Keratinocyte (primary cell): ENCODE data around the gene FAM83G. TPM values are rescaled to one million over a fixed set of nuclear protein-coding genes. Genes with fewer than 3 reads are reported as not detected.

ENCODE experiments used
- DNase-seq: peaks from one replicate; pipeline ENCODE4 v3.0.0-alpha.2; 2011; ENCODE audit warnings: low read depth, missing footprints, low spot score
- FAIRE-seq: peaks from 2 replicates; lab custom pipeline; 2011; peaks lifted over from hg19 to GRCh38; lab: Jason Lieb, UNC
- H2AFZ ChIP-seq: 2 replicates; pipeline ENCODE4 v1.6.0; 2012; ENCODE audit warnings: low read length, control low read depth, inconsistent platforms; ENCODE audit not compliant: control insufficient read depth
- H3K27ac ChIP-seq: 2 replicates; pipeline ENCODE4 v1.5.1; 2011; ENCODE audit warnings: low read length; ENCODE audit not compliant: control insufficient read depth, insufficient read depth
- H3K27me3 ChIP-seq: 3 replicates; pipeline ENCODE4 v1.6.0; 2011; ENCODE audit warnings: low read length; ENCODE audit not compliant: control insufficient read depth, insufficient read depth; ENCODE audit errors: extremely low read depth
- H3K36me3 ChIP-seq, 2 experiments: 2 replicates in 1 of 2; 3 replicates in 1 of 2; pipeline ENCODE4 v1.5.1; 2011; ENCODE audit warnings: low read length in 2 of 2, mild to moderate bottlenecking in 1 of 2; ENCODE audit not compliant: control insufficient read depth in 2 of 2, insufficient read depth in 2 of 2; ENCODE audit errors: extremely low read depth in 1 of 2
- H3K4me1 ChIP-seq: 3 replicates; pipeline ENCODE4 v1.5.1; 2011; ENCODE audit warnings: low read length; ENCODE audit not compliant: control insufficient read depth, insufficient read depth; ENCODE audit errors: extremely low read depth
- H3K4me2 ChIP-seq: 3 replicates; pipeline ENCODE4 v1.6.0; 2011; ENCODE audit warnings: low read depth, low read length; ENCODE audit not compliant: control insufficient read depth, insufficient read depth; ENCODE audit errors: extremely low read depth
- H3K4me3 ChIP-seq, 3 experiments: fragments of 200-600 bp in 1 of 3; sonication (generic) in 1 of 3; 2 replicates in 2 of 3; 3 replicates in 1 of 3; pipeline ENCODE4 v1.5.1; 2011 to 2016; ENCODE audit warnings: low read length in 3 of 3, mild to moderate bottlenecking in 3 of 3, control low read depth in 2 of 3, inconsistent platforms in 1 of 3, low read depth in 1 of 3, mixed read lengths in 1 of 3, mixed run types in 1 of 3, moderate library complexity in 1 of 3; ENCODE audit not compliant: control insufficient read depth in 2 of 3, insufficient read depth in 2 of 3; ENCODE audit errors: extremely low read depth in 1 of 3
- H3K79me2 ChIP-seq: 2 replicates; pipeline ENCODE4 v1.6.0; 2012; ENCODE audit warnings: low read length; ENCODE audit not compliant: control insufficient read depth, insufficient read depth
- H3K9ac ChIP-seq: 3 replicates; pipeline ENCODE4 v1.6.0; 2011; ENCODE audit warnings: low read length; ENCODE audit not compliant: control insufficient read depth, insufficient read depth; ENCODE audit errors: extremely low read depth
- H3K9me1 ChIP-seq: 3 replicates; pipeline ENCODE4 v1.6.0; 2011; ENCODE audit warnings: low read length; ENCODE audit not compliant: control insufficient read depth, insufficient read depth; ENCODE audit errors: extremely low read depth
- H3K9me3 ChIP-seq: 2 replicates; pipeline ENCODE4 v1.5.1; 2012; ENCODE audit warnings: low read depth, low read length; ENCODE audit not compliant: control insufficient read depth
- H4K20me1 ChIP-seq: 3 replicates; pipeline ENCODE4 v1.6.0; 2011; ENCODE audit warnings: low read length; ENCODE audit not compliant: control insufficient read depth, insufficient read depth; ENCODE audit errors: extremely low read depth
- CTCF ChIP-seq, 3 experiments: IDR thresholded peaks in 1 of 3; conservative IDR thresholded peaks in 1 of 3; optimal IDR thresholded peaks in 1 of 3; 2 replicates in 2 of 3; 3 replicates in 1 of 3; pipeline versions ENCODE3 to v1.5.1; 2011; ENCODE audit warnings: low read length in 3 of 3, mild to moderate bottlenecking in 3 of 3, moderate library complexity in 2 of 3, control low read depth in 1 of 3, inconsistent platforms in 1 of 3; ENCODE audit not compliant: insufficient read depth in 2 of 3; ENCODE audit errors: extremely low read depth in 1 of 3
- EZH2 ChIP-seq: IDR thresholded peaks from one replicate; pipeline ENCODE4 v1.6.1; 2012; ENCODE audit warnings: inconsistent platforms, mild to moderate bottlenecking, low read length, moderate library complexity
- dilution Hi-C: fragments of 300-500 bp; cut with MboI; formaldehyde crosslinking; loops from one replicate; pipeline ENCODE4 v1.7.0; 2020; ENCODE audit warnings: low sequenced_read_pairs; ENCODE audit not compliant: extremely low pct_ligation_motif_present
- polyA plus RNA-seq, 5 experiments: library from polyadenylated mRNA; depleted of rRNA in 3 of 5; stranded (reverse) in 3 of 5; stranded (forward) in 1 of 5; unstranded in 1 of 5; fragments of >200 nt; gene quantifications; 1 replicate in 1 of 5; 2 replicates in 3 of 5; 3 replicates in 1 of 5; pipeline versions ENCODE4 v1.2.1 to v1.2.3, GENCODE V29; 2011 to 2012; ENCODE audit warnings: missing spikeins in 2 of 5, low read depth in 1 of 5, low replicate concordance in 1 of 5

FAM83G gene
- polyA plus RNA-seq, 1 donor (not counting 4 experiments of a cell fraction or from before 2014, with no cell fraction given), result 23.2 TPM

DNA sequence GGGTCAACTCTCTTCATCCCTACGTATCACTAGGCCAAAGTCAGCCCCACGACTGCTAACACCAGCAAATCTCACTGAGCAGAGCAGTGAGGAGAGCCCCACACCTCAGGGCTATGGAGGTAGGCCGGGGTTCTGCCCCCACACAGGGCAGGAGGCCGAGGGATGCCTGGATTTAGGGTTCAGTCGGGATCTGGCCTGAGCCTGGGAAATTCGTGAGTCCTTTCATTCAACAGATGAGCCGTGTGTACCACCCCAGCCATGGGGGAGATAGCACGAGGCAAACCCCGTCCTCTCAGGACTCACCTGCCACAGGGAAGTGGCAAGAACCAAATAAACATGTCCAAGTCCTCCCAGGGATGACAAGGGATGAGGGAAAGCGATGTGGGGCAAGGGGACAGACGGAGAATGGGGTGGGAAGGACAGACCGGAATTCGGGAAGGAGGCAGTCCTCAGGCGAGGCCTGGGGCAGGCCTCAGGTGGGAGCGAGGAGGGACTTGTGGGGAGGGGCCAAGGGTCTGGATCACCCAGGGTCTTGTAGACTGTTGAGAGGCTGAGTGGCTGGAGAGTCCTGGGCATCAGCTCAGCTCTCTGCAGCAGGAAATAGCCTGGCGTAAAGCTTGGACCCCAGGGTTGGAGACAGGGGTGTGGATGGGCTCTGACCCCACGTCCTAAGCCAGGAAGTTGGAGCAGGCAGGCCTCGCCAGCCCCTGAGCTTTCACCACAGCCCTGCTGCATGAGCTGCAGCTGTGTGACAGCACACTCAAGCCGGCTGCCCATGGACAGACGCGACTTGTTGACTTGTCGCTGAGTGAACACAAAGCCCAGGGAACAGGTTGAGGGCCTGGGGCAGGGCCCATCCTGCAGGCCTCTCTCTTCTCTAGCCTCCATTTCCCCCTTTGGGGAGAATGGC lies 7.9 kb upstream of the FAM83G start:
- FAIRE-seq (no peak), DNase-seq (no peak)
- Histone ChIP-seq H3K4me3 (no peak overlapping the region), H2AFZ (no peak overlapping the region), H3K36me3 (no peaks in the 10 kb centered on the region), H4K20me1 (no peaks in the 10 kb centered on the region), H3K9me3 (no peaks in the 10 kb centered on the region), H3K27me3 (no peaks in the 10 kb centered on the region), H3K4me2 (no peak overlapping the region), H3K9ac (no peak overlapping the region), H3K4me1 (peaks cover 40% of the 10 kb centered on the region), H3K27ac (no peak overlapping the region), H3K79me2 (no peaks in the 10 kb centered on the region), H3K9me1 (no peaks in the 10 kb centered on the region)
- dilution Hi-C loops, result no loop called here
- TF ChIP-seq EZH2 (no peak), CTCF (optimal IDR thresholded peaks at IDR 0.05 in 1 of 3, IDR thresholded peaks at IDR 0.05 in 1 of 3, conservative IDR thresholded peaks at IDR 0.05 in 1 of 3; ENCODE audit: extremely low read depth in 1 of 3, insufficient read depth in 2 of 3, low read length in 3 of 3) (no peak)

DNA sequence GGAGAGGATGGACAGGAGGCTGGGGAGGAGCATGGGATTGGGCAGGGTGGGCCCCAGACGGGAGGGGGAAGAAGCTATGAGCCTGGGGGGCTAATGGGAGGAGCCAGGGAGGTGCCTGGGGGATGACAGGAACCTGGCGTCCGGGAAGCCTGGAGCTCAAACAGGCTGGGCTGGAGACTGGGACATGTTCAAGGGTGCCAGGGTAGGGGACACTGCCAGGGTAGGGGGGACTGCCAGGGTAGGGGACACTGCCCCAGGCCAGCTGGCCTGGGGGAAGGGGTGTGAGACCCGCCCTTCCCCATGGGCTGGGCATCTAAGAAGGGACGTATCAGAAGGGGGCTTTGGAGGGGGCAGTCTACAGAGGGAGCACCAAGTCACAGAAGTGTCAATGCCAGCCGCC lies 7.0 kb upstream of the FAM83G start:
- no peaks in the 10 kb centered on the region for H3K27me3 ChIP-seq
- no peak overlapping the region for H3K4me2 ChIP-seq
- no peak for DNase-seq
- H3K4me1 ChIP-seq, result peaks cover 36% of the 10 kb centered on the region
- no peak for TF ChIP-seq CTCF (optimal IDR thresholded peaks at IDR 0.05 in 1 of 3, IDR thresholded peaks at IDR 0.05 in 1 of 3, conservative IDR thresholded peaks at IDR 0.05 in 1 of 3; ENCODE audit: extremely low read depth in 1 of 3, insufficient read depth in 2 of 3, low read length in 3 of 3)
- no peak for TF ChIP-seq EZH2
- no peaks in the 10 kb centered on the region for H3K36me3 ChIP-seq
- no peaks in the 10 kb centered on the region for H4K20me1 ChIP-seq
- H3K79me2 ChIP-seq, result no peaks in the 10 kb centered on the region
- no peak for FAIRE-seq
- H3K9ac ChIP-seq, result no peak overlapping the region
- no peak overlapping the region for H3K27ac ChIP-seq
- H3K9me3 ChIP-seq, result no peaks in the 10 kb centered on the region
- dilution Hi-C loops, result no loop called here
- no peak overlapping the region for H3K4me3 ChIP-seq
- H3K9me1 ChIP-seq, result no peaks in the 10 kb centered on the region
- H2AFZ ChIP-seq, result no peak overlapping the region
